Testis (tissue), 2 donors: Measurements from ENCODE around the gene CRTAC1.

Experiments used
- CTCF ChIP-seq, 3 experiments: fragments of 450-650 bp in 2 of 3; fragments of 200-600 bp in 1 of 3; sonication (generic) in 1 of 3; IDR thresholded peaks; one replicate each; pipeline ENCODE4 v1.5.1; 2016 to 2019; ENCODE audit warnings: antibody characterized with exemption in 3 of 3, mild to moderate bottlenecking in 2 of 3, moderate library complexity in 1 of 3
- POLR2A ChIP-seq: fragments of 450-650 bp; IDR thresholded peaks from one replicate; pipeline ENCODE4 v1.6.1; 2017; ENCODE audit warnings: antibody characterized with exemption, mild to moderate bottlenecking, moderate library complexity

GRCh38 chr10:97915346-97916131 is 114.9 kb downstream of the CRTAC1 start:
- TF ChIP-seq CTCF (IDR thresholded peaks at IDR 0.05): no peak
- no peak for TF ChIP-seq POLR2A
